Measurements from ENCODE around the gene SNX14. TPM values are rescaled to one million over a fixed set of nuclear protein-coding genes. Genes with fewer than 3 reads are reported as not detected.

Gene SNX14
- polyA plus RNA-seq, 1 of the 3 experiments (the other 2 are of a cell fraction): 40.4 TPM

DNA sequence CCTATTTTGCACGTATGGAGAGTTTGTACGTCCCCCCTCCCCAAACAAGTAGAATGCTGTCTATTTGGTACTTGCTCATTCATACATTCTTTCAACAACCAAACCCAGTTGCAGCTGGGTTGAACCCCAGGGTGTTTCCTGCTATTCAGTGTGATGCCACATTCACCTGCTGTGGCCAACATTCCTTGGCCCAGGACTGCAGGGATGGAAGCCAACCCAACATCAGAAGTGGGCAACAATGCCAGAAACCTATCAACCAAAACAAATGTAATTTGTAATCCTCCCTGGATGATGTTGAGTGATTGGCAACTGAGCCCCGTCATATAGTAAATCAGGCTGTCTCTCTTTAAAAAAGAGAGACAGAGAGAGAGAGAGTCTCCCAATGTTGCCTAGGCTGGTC is 134.9 kb downstream of the SNX14 start (continued):
- TF ChIP-seq, protein P1, sequence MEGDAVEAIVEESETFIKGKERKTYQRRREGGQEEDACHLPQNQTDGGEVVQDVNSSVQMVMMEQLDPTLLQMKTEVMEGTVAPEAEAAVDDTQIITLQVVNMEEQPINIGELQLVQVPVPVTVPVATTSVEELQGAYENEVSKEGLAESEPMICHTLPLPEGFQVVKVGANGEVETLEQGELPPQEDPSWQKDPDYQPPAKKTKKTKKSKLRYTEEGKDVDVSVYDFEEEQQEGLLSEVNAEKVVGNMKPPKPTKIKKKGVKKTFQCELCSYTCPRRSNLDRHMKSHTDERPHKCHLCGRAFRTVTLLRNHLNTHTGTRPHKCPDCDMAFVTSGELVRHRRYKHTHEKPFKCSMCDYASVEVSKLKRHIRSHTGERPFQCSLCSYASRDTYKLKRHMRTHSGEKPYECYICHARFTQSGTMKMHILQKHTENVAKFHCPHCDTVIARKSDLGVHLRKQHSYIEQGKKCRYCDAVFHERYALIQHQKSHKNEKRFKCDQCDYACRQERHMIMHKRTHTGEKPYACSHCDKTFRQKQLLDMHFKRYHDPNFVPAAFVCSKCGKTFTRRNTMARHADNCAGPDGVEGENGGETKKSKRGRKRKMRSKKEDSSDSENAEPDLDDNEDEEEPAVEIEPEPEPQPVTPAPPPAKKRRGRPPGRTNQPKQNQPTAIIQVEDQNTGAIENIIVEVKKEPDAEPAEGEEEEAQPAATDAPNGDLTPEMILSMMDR (IDR thresholded peaks at IDR 0.05): no peak
- TF ChIP-seq ELF1 (IDR thresholded peaks at IDR 0.05) (no peak), EP300 (IDR thresholded peaks at IDR 0.05; ENCODE audit: borderline replicate concordance in 1 of 2, low read depth in 1 of 2, low read length in 1 of 2) (peak in 1 of 2 experiments; percentile 50; a peak in 1 of 4 replicates), NRF1 (IDR thresholded peaks at IDR 0.05; ENCODE audit: low read depth, low read length) (no peak), EZH2phosphoT487 (IDR thresholded peaks at IDR 0.05; ENCODE audit: borderline replicate concordance, low read depth) (no peak), GATA2 (CRISPR knock-in tag; IDR thresholded peaks at IDR 0.05) (no peak), FOSL2 (IDR thresholded peaks at IDR 0.05; ENCODE audit: borderline replicate concordance, low read depth) (no peak; the same call in 1 of the 2 replicates), TCF12 (IDR thresholded peaks at IDR 0.05) (peak; percentile 70), TEAD4 (IDR thresholded peaks at IDR 0.05; ENCODE audit: borderline replicate concordance, insufficient read depth) (peak; percentile 49; the same call in 1 of the 2 replicates)
- TF ChIP-seq, protein P2, sequence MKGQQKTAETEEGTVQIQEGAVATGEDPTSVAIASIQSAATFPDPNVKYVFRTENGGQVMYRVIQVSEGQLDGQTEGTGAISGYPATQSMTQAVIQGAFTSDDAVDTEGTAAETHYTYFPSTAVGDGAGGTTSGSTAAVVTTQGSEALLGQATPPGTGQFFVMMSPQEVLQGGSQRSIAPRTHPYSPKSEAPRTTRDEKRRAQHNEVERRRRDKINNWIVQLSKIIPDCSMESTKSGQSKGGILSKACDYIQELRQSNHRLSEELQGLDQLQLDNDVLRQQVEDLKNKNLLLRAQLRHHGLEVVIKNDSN (IDR thresholded peaks at IDR 0.05; ENCODE audit: borderline replicate concordance, low read depth): no peak

DNA sequence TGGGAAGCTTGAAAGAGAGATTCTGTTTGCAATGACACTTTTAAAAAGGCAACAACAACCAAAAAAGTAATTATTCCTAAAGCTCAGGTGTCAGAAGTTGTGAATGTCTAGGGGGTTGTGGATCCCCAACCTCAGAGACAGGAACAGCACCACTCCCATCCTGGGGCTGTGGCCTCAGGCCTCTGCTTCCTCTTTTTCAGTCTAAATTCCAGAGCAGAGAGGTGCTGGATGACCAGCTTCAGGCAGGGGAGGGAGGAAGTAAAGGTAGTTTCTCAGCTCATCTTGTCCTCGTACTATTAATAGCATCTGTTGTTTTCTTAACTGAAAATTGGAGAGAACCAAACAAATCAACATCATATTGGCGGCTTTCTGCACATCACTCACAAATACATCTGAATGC is 135.5 kb downstream of the SNX14 start:
- peaks cover 13% of the 10 kb centered on the region; the same call in 1 of the 2 replicates for H4K20me1 ChIP-seq (ENCODE audit: insufficient read depth)
- H3K9me2 ChIP-seq: no peaks in the 10 kb centered on the region
- CTCF ChIA-PET: interaction anchor here (0.8 to 1.4 kb wide), 2 partner anchors 10 to 26 kb away, joined by 3 to 4 read pairs; no protein-coding TSS in a partner anchor
- peak overlapping the region; percentile 81 to 100; a peak in 3 of 4 replicates for H3K27ac ChIP-seq (ENCODE audit: low read depth in 2 of 2, low read length in 1 of 2)
- no peak overlapping the region for H3K4me3 ChIP-seq (ENCODE audit: low read depth in 2 of 2, low read length in 1 of 2)
- H2AFZ ChIP-seq (ENCODE audit: low read depth): no peak overlapping the region
- TF ChIP-seq TCF12 (IDR thresholded peaks at IDR 0.05): no peak
- no peak for TF ChIP-seq SMC3 (IDR thresholded peaks at IDR 0.05; ENCODE audit: low read depth, low read length)
- no peak for TF ChIP-seq RXRA (IDR thresholded peaks at IDR 0.05; ENCODE audit: borderline replicate concordance, low read depth)
- no peak for TF ChIP-seq MXI1 (IDR thresholded peaks at IDR 0.05; ENCODE audit: low read depth, low read length)
- TF ChIP-seq SIN3A (IDR thresholded peaks at IDR 0.05; ENCODE audit: borderline replicate concordance, low read depth, low read length): no peak
- H3K9me3 ChIP-seq: no peaks in the 10 kb centered on the region
- no peak for DNase-seq
- H3K79me2 ChIP-seq (ENCODE audit: insufficient read depth): peaks cover 97% of the 10 kb centered on the region
- H3K4me2 ChIP-seq: peak overlapping the region; percentile 92
- peak overlapping the region; percentile 92 for H3K9ac ChIP-seq
- H3K27me3 ChIP-seq (ENCODE audit: insufficient read depth): no peaks in the 10 kb centered on the region
- H3K36me3 ChIP-seq (replicated peaks in 1 of 2; ENCODE audit: control insufficient read depth in 1 of 2, insufficient read depth in 2 of 2, low read length in 1 of 2): peaks cover 10 to 23% of the 10 kb centered on the region in 2 experiments
- peaks cover 88% of the 10 kb centered on the region for H3F3A ChIP-seq (replicated peaks; ENCODE audit: insufficient read depth)
- POLR2A ChIA-PET: no interaction called here
- 21% methylated on average over 2 of the region's 2 CpGs for WGBS (ENCODE audit: low lambda C conversion rate)
- H3K4me1 ChIP-seq (ENCODE audit: control insufficient read depth in 1 of 2, insufficient read depth in 2 of 2, low read depth in 1 of 2, low read length in 1 of 2): peaks cover 9 to 75% of the 10 kb centered on the region in 2 experiments

Data from SK-N-SH (cell line).